Stimulated activated CD4-positive, alpha-beta T cell treated with anti-CD3 and anti-CD28 coated beads, TNF-alpha, amount 100 ng/mL, for 1 hour (primary cell): ENCODE data around the gene SPTBN4.
A peak's percentile ranks its signal among the peaks of the same experiment; 100 is the strongest.
"Not testable (repeated sequence)": the region's sequence is repeated elsewhere in the genome, so short reads cannot be mapped to it uniquely, and the experiment has no call there.

Source experiments
- DNase-seq, 3 donors: peaks; one replicate each; pipeline ENCODE4 v3.0.0-alpha.2; 2020; ENCODE audit warnings: low read depth in 3 of 3, low spot score in 1 of 3

The SPTBN4 gene

DNA sequence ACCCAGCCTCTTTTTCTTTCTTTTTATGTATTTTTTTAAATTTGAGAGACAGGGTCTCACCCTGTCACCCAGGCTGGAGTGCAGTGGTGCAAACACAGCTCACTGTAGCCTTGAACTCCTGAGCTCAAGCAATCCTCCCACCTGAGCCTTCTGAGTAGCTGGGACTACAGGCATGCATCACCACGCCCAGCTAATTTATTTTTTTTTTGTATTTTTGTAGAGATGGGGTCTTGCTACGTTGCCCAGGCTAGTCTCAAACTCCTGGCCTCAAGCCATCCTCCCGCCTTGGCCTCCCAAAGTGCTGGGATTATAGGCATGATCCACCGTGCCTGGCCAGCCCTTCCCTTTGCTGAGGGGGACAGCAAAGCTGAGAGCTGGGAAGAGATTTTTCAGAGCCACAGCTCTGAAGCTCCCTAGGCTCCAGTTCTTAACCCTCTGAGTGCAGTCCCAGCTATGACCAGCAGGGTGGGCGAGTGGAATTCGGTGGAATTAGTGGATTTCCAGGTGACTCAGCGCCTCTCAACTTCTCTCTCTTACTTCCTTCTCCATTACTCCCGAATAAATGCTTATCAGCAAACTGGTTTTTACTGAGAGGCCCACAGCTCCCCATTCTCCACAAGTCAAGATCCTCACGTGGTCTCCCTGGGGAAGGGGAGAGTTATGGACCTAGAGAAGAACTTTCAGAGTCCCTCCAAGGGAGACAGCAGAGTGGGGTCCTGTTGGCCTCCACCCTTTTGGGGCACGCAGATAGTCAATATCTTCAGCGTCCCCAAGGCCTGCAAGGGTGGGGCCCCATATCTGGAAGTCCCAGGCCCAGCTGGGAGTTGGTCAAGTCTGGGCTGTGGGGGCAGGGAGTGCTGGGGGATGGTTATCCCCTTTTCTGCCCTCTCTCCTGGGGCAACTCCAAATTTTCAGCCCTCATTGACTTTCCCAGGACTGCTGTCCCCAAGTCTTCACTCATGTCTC, 2.5 kb upstream of the SPTBN4 start:
- DNase-seq: peak in 2 of 3 donors; percentile 42 to 70

DNA sequence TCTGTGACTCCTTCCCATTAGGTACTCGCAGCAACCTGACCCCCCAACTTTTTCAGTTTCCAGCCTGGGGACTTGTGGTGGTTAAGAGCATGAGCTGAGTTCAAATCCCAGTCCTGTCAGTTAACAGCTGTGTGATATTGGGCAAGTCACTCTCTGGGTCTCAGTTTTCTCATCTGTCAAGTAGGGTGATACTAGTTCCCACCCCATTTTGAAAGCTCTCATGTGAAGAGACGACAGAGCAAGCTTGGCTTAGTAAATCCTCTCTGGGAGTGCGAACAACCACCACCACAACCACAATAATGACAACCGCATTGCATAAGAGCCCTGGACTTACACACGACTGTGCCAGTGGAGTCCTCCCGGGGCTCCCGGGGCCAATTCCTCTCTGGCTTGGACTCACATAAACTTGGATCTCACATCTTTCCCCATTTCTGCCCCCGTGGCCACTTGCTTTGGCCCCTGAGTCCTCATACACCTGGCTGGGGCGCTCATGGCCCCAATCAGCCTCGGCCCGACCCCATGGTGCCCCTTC, 1.7 kb upstream of the SPTBN4 start:
- DNase-seq: no peak

DNA sequence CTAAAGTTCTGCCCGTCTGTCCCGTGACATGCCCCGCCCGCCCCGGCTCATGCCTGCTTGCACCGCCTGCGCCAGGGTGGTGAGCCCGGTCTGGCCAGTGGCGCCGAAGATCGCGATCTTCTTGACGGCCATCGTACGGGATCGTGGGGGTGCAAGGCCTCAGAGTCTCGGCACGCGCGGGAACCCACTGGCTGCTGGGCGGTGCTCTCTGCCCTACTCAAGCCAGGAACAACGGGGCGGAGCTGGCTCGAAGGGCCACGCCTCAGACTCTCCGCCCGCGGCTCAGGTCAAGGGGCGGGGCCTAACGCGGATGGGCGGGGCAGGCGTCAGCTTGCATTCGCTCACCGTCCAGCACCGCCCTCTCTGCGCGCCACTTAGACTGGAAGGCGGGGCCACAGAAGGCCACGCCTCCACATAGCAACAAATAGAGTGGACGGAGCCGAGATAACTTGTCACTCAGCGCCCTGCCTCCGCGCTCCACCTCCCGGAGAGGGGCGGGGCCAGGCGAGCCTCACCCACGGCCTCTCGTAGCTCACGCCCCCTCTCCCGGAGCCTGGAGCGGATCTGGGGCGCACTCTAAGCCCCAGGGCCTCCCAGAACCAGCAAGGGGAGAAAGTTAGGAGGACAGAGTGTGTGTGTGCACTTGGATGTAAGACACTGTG, 1.1 kb upstream of the SPTBN4 start, which contains the start of gene BLVRB:
Gene BLVRB (minus strand): TSS at position 189 of the 662 bp plus-strand sequence. CDS start 57 bp downstream, at position 132.
- peak; percentile 98 to 100 (median 99) for DNase-seq

DNA sequence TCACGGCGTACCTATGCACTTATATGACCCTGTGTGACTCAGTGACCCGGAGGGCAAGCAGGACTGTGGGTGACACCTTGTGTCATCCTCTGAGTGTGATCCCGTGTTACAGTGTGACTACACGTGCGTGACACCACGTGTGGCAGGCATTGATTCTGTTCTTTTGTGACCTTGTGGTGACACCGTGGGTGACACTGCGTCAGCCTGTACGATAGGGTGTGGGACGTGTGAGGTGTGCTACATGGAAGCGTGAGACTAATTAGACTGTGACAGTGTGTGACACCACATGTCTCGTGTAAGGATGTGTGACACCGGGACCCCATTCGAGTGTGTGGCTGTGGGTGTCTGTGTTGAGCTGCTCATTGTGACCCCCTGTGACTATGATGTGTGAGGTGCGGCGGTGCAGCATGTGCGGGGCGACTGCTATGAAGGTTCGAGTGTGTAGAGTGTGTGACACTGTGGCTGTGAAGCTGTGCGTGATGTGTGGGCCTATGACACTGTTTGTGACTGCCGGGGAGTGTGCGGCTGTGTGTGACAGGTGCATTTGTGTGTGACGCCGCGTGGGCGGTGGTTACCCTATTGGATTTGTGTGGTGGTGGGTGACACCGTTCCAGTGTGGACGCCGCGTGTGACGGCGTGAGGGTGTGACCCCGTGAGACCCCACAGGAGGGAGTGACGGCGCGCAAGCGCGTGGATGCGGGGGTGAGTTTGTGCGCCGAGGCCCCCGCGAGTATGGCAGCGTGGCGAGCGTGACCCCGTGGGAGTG, 399 bp upstream of the SPTBN4 start:
- peak in 2 of 3 donors; percentile 24 to 35 for DNase-seq

DNA sequence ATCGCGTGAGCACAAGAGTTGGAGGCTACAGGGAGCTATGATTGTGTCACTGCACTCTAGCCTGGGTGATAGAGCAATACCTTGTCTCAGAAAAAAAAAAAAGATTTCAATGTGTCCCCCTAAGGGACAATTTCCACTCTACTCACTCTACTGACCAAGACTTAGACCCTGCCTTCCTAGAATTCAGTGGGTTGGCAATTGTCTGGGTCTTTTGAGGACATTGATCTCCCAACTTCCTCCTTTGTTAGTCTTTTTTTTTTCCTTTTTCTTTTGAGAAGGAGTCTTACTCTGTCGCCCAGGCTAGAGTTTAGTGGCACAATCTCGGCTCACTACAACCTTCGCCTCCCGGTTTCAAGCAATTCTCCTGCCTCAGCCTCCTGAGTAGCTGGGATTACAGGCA, 2.2 kb downstream of the SPTBN4 start:
- DNase-seq: no peak

DNA sequence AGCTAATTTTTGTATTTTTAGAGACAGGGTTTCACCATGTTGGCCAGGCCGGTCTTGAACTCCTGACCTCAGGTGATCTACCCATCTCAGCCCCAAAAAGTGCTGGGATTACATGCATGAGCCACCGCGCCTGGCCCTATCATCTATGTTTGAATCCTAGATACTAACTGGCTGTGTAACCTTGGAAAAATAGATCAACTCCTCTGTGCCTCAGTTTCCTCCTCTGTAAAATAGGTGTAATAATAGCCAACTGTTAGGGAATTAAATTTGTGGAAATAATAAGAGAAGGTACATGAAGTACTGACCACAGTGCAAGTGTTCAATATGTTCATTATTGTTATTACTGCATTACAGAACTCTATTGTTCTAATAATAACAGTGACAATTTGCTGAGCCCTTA, 4.3 kb downstream of the SPTBN4 start:
- no peak for DNase-seq

DNA sequence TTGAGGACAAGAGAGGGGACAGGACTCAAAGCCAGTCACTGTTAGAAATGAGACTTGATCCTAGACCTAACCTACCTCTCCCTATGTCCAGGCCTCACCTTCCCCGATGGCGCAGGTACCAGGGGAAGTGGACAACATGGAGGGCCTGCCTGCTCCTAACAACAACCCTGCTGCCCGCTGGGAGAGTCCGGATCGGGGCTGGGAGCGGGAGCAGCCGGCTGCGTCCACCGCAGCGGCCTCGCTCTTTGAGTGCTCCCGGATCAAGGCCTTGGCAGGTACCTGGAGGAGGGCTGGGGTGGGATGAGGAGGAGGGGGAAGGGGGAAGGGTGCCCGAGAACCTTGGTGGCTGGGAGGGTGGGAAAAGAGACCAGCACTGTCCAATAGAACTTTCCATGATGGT, 5.7 kb downstream of the SPTBN4 start:
- no peak for DNase-seq

DNA sequence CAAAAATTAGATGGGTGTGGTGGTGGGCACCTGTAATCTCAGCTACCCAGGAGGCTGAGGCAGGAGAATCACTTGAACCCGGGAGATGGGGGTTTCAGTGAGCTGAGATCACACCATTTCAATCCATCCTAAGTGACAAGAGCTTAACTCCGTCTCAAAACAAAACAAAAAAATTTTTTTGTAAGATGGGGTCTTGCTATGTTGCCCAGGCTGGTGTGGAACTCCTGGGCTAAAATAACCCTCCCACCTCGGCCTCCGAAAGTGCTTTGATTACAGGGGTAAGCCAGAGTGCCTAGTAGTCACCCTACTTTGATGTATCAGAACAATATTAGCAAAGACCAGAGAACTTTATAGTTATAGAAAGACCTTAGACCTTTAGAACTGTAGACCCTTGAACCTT, 7.9 kb downstream of the SPTBN4 start:
- DNase-seq: no peak

DNA sequence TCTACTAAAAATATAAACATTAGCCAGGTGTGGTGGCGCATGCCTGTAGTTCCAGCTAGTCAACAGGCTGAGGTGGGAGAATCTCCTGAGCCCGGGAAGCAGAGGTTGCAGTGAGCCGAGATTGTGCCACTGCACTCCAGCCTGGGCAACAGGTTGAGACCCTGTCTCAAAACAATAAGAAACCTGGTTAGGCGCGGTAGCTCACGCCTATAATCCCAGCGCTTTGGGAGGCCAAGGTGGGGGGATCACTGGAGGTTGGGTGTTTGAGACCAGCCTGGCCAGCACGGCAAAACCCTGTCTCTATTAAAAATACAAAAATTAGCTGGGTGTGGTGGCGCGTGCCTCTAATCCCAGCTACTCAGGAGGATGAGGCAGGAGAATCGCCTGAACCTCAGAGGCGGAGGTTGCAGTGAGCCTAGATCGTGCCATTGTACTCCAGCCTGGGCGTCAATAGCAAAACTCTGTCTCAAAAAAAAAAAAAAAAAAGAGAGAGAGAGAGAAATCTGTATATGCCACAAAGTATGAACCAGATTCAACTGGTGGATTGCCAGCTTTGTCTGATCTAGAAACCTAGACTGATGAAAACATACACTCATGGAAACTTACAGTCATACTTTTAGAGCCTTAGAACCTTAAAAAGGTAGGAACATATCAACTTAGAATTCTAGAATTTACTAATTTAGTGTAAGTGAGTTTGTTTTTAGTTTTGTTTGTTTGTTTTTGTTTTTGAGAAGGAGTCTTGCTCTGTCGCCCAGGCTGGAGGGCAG, 9.3 kb downstream of the SPTBN4 start:
- DNase-seq: not testable (repeated sequence)

DNA sequence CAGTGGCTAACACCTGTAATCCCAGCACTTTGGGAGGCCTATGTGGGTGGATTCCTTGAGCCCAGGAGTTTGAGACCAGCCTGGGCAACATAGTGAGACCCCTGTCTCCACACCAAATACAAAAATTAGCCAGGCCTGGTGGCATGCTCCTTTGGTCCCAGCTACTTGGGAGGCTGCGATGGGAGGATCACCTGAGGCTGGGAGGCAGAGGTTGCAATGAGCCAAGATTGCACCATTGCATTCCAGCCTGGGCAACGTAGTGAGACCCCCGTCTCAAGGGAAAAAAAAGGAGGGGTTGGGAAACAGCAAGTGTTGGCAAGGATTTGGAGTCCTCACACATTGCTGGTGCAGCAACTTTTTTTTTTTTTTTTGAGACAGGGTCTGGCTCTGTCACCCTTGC, 19.2 kb downstream of the SPTBN4 start:
- DNase-seq: no peak

DNA sequence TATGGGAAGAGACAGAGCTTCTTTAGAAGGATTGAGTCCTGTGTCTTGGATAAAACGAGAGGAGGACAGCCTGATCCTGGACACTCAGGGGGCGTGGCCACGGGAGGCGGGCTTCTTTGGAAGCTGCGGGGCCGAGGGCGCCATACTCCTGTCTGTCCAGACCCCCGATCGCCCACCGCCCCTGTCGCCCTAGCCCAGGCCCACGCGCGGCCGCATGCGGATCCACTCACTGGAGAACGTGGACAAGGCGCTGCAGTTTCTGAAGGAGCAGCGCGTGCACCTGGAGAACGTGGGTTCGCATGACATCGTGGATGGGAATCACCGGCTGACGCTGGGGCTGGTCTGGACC, 23.1 kb downstream of the SPTBN4 start:
- no peak for DNase-seq

DNA sequence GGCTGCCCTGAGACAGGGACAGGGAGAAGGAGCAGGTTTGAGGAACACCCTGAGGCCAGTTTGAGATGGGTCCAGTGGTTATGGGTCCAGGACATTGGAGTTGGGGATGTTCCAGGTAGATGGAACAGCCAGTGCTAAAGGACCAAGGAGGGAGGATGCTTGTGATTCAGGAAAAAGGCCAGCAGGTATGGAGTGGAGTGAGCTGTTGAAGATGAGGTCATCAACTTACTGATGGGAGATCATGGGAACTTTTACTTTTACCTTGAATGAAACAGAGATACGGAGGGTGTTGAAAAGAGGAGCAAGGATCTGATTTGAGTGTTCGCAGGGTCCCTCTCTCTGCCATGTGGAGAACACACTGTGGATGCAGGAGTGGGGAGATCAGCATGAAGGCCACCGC, 25.5 kb downstream of the SPTBN4 start:
- DNase-seq: no peak

DNA sequence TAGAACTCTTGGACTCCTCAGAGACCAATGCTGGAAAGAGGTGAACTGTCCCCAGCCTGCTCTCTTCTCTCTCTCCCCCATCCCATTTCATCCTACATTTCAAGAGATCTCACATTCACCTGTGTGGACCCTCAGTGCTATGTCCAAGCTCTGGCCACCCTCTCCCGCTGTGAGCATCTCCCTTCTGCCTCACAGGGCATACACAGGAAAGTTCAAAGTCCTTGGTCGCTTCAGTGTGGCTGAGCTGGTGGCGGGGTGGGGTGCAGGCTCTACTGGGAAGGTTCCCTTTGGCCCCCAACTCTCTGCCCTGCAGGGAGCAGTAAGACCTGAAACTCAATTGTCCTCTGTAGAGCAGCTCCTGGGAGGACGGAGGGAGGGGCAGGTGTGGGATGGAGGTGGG, 27.0 kb downstream of the SPTBN4 start:
- DNase-seq: no peak

DNA sequence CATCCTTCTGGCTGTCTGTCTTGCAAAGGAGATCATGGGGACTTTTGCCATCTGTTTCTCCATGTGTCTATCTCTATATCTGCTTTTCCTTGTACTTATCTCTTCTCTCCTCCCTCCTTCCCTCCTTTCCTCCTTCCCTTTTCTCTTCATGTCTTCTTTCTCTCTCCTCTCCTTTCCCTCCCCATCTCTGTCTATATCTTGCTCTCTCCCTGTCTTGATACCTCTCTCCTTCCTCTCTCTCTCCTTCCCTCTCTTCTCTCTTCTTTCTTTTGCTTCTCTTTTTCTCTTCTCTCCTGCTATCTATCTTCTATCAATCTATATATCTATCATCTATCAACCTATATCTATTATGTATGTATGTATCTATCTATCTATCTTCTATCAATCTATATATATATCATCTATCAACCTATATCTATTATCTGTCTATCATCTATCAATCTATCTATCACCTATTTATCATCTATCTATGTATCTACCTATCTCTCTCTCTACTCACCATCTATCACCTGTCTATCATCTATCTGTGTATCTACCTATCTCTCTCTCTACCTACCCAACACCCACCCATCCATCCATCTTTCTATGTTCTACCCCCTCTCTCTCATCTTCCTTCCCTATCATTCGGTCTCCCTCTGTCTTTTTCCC, 27.5 kb downstream of the SPTBN4 start:
- no peak for DNase-seq

DNA sequence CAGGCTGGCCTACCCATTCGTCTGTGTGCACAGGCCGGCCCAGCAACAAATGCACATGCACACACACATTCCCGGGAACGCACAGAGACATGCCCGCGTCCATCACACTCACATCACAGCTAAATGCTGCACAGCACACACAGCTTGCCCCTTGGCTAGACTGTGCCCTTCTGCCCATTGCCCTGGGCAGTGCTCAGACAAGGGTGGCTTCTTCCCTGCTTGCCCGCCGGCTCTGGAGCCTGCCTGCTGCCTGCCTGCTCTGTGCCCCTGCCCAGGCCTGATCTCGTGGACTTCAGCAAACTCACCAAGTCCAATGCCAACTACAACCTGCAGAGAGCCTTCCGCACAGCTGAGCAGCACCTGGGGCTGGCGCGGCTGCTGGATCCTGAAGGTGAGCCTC, 30.4 kb downstream of the SPTBN4 start:
- no peak for DNase-seq

DNA sequence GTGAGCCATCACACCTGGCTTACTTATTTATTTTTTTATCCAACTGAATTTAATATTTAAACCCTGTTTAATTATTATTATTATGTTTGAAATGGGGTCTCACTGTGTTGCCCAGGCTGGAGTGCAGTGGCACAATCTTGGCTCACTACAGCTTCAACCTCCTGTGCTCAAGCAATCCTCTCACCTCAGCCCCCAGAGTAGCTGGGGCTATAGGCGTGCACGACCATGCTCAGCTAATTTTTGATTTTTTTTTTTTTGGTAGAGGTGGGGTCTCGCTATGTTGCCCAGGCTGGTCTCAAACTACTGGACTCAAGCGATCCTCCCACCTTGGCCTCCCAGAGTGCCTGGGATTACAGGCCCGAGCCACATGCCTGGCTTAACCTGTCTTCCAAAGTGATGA, 32.5 kb downstream of the SPTBN4 start:
- no peak for DNase-seq

DNA sequence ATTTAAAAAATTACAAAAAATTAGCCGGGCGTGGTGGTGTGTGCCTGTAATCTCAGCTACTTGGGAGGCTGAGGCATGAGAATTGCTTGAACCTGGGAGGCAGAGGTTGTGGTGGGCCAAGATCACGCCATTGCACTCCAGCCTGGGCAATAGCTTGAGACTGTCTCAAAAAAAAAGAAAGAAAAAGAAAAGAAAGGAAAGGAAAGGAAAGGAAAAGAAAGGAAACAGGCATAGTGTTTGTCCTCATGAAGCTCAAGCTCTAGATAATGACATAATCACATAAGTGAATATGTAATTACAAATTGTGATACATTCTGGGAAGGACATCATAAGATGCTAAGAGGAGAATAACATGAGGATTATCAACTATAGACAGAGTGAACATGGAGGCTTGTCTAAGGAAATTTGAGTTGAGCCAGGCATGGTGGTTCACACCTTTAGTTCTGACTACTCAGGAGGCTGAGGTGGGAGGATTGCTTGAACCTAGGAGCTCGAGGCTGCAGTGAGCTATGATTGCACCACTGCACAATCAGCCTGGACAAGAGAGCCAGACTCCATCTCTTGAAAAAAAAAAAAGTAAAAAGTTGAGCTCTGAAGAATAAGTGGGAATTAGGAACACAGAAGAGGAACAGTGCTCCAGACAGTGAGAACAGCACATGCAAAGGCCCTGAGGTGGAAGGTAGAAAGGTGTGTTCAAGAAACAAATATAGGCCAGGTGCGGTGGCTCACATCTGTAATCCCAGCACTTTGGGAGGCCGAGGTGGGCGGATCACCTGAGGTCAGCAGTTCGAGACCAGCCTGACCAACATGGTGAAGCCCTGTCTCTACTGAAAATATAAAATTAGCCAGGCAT, 34.1 kb downstream of the SPTBN4 start:
- not testable (repeated sequence) for DNase-seq

DNA sequence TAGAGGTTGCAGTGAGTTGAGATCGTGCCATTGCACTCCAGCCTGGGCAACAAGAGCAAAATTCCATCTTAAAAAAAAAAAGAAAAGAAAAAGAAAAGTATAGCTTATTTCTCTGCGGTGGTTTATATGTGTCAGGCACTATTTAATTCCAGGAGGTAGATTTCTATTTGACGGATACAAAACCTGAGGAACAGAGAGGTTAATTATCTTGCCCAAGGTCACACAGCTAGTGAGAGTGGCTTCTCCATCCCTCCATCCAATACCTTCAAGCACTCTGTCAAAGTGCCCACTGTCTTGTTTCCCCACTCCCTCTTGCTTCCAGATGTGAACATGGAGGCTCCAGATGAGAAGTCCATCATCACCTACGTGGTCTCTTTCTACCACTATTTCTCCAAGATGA, 34.8 kb downstream of the SPTBN4 start:
- DNase-seq: no peak

DNA sequence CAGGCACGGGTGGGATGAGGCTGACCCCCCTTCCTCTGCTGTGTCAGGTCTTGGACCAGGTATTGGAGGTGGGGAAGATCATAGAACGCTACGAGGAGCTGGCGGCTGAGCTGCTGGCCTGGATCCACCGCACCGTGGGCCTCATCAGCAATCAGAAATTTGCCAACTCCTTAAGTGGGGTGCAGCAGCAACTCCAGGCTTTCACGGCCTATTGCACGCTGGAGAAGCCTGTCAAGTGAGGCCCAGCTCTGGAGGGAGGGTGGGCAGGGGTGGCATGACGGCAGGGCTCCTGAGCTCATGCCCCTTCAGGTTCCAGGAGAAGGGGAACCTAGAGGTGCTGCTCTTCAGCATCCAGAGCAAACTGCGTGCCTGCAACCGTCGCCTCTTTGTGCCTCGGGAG, 35.3 kb downstream of the SPTBN4 start:
- DNase-seq: no peak
